Retinal pigment epithelial cell (primary cell): Measurements from ENCODE around the gene MRPL23.

ENCODE experiments used
- DNase-seq: peaks from one replicate; pipeline ENCODE4 v3.0.0-alpha.2; 2010; ENCODE audit warnings: low read depth
- H3K4me3 ChIP-seq: 2 replicates; pipeline ENCODE4 v1.5.1; 2011; ENCODE audit warnings: mild to moderate bottlenecking, low read length, control low read depth, moderate library complexity
- TF ChIP-seq, protein P1 (sequence below): conservative IDR thresholded peaks from 2 replicates; pipeline ENCODE4 v1.5.1; 2011; ENCODE audit warnings: low read depth, low read length, control low read depth, inconsistent platforms

Gene MRPL23

DNA sequence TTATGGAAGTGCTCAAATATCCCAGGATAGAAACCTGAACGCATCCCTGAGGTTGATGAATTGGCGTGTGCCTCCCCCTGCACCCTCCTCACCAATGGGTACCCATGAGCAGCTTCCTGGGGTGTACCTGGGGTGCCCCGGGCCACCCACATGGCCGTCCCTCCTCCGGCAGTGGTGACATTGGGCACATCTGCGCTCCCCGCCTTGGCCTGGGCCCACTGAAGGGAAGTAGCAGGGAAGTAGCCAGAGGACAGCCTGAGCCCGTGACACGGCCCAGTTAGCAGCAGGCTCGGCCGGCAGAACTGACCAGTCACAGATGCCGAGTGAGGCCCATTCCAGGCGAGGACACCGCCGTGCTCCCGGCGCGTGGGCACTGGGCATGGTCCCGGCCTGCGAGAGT is 16.7 kb downstream of the MRPL23 start:
- TF ChIP-seq, protein P1, sequence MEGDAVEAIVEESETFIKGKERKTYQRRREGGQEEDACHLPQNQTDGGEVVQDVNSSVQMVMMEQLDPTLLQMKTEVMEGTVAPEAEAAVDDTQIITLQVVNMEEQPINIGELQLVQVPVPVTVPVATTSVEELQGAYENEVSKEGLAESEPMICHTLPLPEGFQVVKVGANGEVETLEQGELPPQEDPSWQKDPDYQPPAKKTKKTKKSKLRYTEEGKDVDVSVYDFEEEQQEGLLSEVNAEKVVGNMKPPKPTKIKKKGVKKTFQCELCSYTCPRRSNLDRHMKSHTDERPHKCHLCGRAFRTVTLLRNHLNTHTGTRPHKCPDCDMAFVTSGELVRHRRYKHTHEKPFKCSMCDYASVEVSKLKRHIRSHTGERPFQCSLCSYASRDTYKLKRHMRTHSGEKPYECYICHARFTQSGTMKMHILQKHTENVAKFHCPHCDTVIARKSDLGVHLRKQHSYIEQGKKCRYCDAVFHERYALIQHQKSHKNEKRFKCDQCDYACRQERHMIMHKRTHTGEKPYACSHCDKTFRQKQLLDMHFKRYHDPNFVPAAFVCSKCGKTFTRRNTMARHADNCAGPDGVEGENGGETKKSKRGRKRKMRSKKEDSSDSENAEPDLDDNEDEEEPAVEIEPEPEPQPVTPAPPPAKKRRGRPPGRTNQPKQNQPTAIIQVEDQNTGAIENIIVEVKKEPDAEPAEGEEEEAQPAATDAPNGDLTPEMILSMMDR: no peak
- no peak for DNase-seq
- H3K4me3 ChIP-seq: no peak overlapping the region

DNA sequence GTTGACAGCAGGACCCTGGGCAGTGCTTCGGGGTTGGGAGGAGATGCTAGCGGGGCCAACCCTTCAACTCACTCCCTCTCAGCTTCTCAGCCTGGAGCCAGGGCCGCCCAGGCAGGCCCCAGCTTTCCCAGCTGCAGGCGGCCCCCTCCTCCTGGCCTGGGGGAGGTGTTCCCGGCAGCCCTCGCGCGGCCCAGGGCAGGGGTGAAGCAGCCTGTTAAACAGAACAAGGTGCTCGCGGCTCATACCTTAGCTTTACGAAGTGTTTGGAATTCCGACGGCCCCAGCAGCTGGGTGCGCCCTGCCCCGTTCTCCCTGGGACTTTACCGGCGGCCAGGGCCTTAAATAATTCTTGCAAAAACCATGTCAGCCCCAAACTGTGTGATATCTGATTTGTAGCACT is 17.2 kb downstream of the MRPL23 start:
- H3K4me3 ChIP-seq: no peak overlapping the region
- TF ChIP-seq, protein P1: no peak
- no peak for DNase-seq

- TF ChIP-seq, protein P1: no peak
- no peak for DNase-seq
- H3K4me3 ChIP-seq: no peak overlapping the region
Observed at GRCh38 chr11:1964955-1965354, 17.8 kb downstream of the MRPL23 start.

GRCh38 chr11:1966531-1966930 is 19.4 kb downstream of the MRPL23 start:
- H3K4me3 ChIP-seq: no peak overlapping the region
- TF ChIP-seq, protein P1: no peak
- no peak for DNase-seq

GRCh38 chr11:1967641-1968225 is 20.6 kb downstream of the MRPL23 start:
- DNase-seq: no peak
- TF ChIP-seq, protein P1: no peak
- no peak overlapping the region for H3K4me3 ChIP-seq

DNA sequence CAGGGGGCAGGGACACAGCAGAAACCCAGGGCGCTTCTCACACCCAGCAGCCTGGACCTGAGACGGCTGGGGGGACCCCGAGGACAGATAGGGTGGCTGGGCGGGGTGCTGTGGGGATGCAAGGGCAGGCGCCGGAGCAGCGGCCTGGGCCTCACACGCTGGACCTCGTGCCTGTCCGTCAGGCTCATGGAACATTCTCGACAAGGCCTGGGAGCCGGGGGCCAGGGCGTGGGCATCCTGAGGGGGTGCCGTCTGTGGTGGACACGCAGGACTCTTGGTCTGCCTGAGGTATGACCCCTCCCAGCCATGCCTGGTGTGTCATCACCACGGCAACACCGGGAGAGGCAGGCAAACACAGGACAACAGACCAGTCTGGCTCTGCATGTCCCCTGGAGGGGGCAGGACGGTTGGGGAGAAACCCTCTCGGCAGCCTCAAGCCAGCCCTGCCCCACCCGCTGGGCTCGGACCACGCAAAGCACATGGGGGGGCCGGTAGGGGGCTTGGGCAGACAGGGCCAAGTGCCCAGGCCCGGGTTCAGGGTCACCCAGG is 21.4 kb downstream of the MRPL23 start:
- no peak for DNase-seq
- H3K4me3 ChIP-seq: no peak overlapping the region
- TF ChIP-seq, protein P1: no peak

DNA sequence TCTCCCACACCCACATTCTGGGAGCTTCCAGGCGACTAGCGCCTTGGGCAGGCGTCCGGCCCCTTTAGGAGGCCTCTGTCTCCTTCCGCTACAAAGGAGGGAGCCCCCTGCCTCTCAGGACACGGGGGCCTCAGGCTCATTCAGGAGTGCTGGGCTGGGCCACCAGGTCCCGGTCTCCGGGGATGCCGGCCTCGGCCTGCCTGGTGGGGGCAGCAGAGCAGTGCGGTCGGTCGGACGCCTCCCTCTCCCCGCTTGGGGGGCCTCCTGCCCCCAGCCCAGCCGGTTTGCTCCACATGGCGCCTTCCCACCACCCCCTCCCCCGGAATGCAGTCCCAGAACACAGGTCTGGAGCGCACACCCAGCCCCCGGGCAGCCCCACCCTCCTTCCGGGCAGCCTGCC is 21.9 kb downstream of the MRPL23 start:
- TF ChIP-seq, protein P1: no peak

More for the DNA sequence above, 21.9 kb downstream of the MRPL23 start:
- H3K4me3 ChIP-seq: no peak overlapping the region
- DNase-seq: no peak
